Stimulated activated CD8-positive, alpha-beta memory T cell treated with anti-CD3 and anti-CD28 coated beads, Interleukin-7, amount 100 ng/mL, for 1 hour (primary cell): ENCODE measurements around the gene CCDC192.
"Not testable (repeated sequence)": the region's sequence is repeated elsewhere in the genome, so short reads cannot be mapped to it uniquely, and the experiment has no call there.

Experiments used
- DNase-seq, 2 donors: peaks; one replicate each; pipeline ENCODE4 v3.0.0-alpha.2; 2020; ENCODE audit warnings: low read depth in 2 of 2

CCDC192 gene

GRCh38 chr5:127846884-127847283 lies 143.7 kb downstream of the CCDC192 start:
- no peak for DNase-seq

GRCh38 chr5:127847641-127848040 lies 144.4 kb downstream of the CCDC192 start:
- not testable (repeated sequence) for DNase-seq

DNA sequence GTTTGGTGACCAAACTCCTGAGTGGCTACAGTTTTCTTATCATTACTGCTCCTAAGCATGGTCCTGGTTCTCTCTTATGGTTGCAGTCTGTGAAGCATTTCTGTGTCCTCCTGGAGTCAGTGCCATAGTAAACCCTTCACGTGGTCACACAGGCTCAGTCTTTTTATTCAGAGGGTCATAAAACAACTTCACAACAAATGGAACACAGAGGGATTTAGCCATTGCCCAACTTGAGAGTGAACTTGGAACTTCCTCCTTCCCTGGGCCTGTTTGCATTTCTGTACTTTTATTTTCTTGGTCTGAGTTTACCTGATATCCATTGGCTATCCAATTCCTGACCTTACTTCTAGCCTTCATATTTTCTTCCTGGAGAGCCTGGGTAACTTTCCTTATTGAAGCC lies 144.9 kb downstream of the CCDC192 start:
- no peak for DNase-seq

- DNase-seq: no peak
These were observed 146.2 kb downstream of the CCDC192 start for GRCh38 chr5:127849408-127849807.

GRCh38 chr5:127849891-127850290 lies 146.7 kb downstream of the CCDC192 start:
- DNase-seq: no peak

- no peak for DNase-seq
These were observed 148.8 kb downstream of the CCDC192 start for GRCh38 chr5:127851964-127852363.

GRCh38 chr5:127854520-127854919 lies 151.3 kb downstream of the CCDC192 start:
- no peak for DNase-seq

DNA sequence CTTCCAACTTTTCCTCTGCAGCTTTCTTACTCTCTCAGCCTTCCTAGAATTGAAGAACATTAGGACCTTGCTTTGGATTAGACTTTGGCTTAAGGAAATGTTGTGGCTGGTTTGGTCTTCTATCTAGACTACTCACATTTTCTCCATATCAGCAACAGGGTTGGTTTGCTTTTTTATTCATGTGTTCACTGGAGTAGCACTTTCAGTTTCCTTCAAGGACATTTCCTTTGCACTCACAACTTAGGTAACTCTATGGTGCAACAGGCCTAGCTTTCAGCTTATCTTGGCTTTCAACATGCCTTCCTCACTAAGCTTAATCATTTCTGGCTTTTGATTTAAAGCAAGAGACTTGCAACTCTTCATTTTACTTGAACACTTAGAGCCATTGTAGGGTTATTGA lies 153.1 kb downstream of the CCDC192 start:
- no peak for DNase-seq

- DNase-seq: no peak
These were observed 155.1 kb downstream of the CCDC192 start for GRCh38 chr5:127858116-127858784.

- DNase-seq: no peak
These were observed 157.1 kb downstream of the CCDC192 start for GRCh38 chr5:127860291-127860690.

DNA sequence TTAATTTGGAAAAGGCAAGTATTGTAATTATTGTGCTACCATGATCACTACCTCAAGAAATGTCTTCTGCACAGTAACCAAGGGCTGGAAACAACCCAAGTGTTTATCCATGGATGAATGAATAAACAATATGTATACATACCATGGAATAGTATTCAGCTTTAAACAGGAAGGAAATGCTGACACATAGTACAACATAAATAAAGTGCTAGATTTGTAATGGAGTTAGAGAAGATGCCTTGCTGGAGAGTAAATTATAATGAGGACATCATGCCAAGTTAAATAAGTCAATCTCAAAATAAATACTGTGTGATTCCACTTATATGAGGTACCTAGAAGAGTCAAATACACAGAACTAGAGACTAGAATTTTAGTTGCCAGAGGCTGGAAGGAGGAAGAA lies 160.0 kb downstream of the CCDC192 start:
- DNase-seq: no peak

DNA sequence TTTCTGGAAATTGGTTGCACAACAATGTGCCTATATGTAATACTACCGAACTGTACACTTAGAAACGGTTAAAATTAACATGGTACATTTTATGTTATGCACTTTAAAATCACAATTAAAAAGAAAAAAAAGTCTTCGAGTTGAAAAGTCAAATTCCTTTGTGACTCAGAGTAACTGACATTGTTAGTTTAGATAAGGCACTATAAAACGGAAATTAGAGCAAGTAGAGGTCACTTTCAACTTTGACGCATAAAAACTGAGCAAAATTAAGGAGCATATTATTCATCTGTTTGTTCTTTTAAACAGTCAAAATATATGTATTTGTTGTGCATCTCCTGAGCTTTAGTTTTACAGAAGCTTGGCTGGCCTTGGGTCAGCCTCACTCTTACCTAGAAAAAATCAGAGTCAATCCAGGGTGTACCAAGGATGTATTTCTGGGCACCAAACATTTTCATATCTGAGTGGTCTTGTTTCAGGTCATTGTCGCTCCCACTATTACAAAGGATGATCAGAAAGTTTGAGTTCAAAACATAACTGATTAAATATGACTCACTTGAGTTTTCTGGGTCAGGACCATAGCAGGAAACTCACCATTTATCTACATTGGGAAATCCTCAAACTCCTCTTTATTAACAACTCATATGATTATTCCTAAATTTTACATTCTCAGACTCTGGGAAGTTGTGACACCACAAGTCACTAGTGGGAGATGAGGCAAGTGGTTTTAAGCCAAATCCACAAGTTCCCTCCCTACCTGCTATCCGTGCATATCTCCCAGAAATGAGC lies 160.6 kb downstream of the CCDC192 start:
- no peak for DNase-seq

GRCh38 chr5:127864511-127864910 lies 161.3 kb downstream of the CCDC192 start:
- DNase-seq: no peak

DNA sequence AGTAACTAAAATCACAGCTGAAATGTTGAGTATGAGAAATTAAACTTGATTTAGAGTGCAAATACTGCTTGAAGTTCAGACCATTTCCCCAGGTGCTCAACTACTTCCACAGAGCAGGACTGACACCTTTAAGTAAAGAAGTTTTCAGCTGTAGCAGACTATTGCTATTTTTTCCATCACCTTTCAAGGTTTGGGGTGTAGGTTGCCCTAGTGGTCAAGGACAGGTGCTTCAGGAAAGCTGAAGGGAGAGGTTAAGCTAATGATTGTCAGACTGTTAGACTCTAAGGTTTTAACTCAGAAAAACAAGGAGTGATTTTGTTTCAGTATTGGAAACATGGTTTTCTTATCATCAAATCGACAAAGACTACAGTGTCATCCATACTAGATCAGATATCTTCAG lies 162.1 kb downstream of the CCDC192 start:
- no peak for DNase-seq

DNA sequence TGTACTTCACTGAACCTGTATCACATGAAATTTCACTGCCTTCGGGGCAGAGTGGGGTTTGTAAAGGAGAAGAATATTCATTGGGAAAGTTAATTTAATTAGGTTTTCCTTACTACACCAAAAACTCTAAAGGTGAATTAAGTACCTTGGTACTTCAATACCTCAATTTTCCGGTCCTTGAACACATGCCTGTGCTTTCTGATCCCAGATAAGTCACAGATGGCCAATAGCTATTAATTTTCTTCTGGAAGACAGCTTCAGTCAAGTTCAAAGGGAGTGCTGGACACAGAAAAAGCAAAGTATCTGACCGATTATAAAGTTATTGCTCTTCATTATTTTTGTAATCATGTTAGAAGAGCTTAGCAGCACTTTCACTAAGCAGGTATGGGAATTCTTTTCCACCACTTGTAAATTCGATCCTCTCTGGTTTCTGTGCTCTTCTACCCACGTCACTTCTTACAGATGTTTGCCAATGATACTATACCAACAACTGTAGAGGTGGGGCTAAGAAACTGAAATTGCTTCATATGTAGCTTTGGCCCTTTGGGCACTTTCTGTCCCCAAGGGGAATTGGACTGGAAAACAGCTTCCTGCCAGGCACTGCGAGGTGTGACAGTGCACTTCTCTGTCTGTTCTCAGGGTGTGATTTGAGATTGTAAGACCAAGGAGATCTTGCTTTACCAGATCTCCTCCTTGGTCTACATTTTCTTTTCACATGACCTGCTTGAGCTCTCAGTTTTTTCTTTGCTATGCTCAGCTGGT lies 164.0 kb downstream of the CCDC192 start:
- no peak for DNase-seq

GRCh38 chr5:127870914-127871313 lies 167.7 kb downstream of the CCDC192 start:
- no peak for DNase-seq

DNA sequence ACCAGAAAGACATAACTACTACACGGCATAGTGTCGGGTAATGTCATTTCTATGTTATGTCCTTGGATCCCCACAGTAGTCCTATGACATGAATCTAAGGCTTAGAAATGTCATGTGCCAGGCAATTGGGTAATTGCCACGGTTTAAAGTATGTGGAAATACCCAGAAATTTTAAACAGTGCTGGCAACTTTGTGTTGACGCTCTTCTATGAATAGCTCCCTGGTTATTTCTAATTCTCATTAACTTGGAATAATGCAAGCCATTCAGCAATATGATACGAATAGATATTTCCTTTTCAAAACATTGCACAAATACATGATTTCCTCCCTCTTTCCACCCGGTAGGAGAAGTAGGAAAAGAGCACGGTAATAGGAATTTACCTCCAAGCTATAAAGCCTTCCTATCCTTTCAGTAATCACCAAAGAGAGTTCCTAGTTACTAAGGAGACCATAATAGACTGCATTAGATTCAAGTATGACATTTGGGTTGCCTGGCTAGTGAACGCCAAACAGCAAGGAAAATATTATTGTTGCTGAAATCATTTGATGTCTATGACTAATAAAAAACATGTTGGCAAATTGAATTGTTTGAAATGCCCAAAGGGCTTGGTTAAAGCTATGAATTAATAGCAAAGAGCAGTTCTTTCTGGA lies 168.4 kb downstream of the CCDC192 start:
- no peak for DNase-seq

DNA sequence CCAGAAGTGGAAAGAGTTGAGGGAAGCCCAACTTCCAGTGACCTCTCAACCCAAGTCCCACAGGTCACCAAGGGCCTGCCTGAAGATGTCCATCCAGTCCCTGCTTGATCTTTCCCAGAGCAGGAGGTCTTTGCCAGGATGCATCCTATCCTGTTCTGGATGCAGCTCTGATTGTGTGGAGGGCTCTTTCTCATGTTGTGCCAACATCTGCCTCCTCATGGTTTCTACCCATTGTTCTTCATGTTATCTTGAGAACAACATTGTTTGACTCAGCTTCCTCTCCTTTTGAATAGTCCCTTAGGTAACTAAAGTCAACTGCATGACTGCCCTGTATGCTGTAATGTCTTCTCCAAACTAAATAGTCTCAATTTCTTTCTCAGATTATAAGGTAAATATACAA lies 169.3 kb downstream of the CCDC192 start:
- DNase-seq: no peak

GRCh38 chr5:127875235-127876021 lies 172.2 kb downstream of the CCDC192 start:
- no peak for DNase-seq

- DNase-seq: no peak
These were observed 173.2 kb downstream of the CCDC192 start for GRCh38 chr5:127876384-127876783.

DNA sequence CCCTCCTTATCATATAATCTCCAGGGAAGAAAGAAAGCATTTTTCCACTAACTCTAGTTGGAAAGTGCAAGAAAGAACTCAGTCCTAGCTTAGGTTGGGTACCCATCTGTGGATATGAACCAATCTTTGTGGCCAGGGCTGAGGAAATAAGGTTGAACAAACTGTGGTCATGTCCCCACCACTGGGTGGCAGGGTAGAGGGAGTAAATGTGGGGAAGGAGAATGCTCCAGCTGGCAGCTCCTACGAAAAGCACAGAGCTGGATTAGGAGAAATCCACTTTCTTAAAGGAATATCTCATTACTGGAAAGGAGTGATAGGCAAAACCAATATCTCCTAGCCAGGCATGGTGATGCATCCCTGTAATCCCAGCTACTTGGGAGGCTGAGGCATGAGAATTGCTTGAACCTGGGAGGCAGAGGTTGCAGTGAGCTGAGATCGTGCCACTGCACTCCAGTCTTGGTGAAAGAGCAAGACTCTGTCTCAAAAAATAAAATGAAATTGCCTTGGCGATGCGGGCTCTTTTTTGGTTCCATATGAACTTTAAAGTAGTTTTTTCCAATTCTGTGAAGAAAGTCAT lies 175.1 kb downstream of the CCDC192 start:
- DNase-seq: no peak
